NCI-H128 (cell line): ENCODE results near the gene FAM221A.
"Not testable (repeated sequence)": the region's sequence is repeated elsewhere in the genome, so short reads cannot be mapped to it uniquely, and the experiment has no call there.

Experiments
- DNase-seq: peaks from one replicate; lab custom pipeline; 2025; ENCODE audit not compliant: unreplicated experiment; lab: John Stamatoyannopoulos, UW

Gene FAM221A, protein sequence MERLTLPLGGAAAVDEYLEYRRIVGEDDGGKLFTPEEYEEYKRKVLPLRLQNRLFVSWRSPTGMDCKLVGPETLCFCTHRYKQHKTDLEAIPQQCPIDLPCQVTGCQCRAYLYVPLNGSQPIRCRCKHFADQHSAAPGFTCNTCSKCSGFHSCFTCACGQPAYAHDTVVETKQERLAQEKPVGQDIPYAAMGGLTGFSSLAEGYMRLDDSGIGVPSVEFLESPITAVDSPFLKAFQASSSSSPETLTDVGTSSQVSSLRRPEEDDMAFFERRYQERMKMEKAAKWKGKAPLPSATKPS

DNA sequence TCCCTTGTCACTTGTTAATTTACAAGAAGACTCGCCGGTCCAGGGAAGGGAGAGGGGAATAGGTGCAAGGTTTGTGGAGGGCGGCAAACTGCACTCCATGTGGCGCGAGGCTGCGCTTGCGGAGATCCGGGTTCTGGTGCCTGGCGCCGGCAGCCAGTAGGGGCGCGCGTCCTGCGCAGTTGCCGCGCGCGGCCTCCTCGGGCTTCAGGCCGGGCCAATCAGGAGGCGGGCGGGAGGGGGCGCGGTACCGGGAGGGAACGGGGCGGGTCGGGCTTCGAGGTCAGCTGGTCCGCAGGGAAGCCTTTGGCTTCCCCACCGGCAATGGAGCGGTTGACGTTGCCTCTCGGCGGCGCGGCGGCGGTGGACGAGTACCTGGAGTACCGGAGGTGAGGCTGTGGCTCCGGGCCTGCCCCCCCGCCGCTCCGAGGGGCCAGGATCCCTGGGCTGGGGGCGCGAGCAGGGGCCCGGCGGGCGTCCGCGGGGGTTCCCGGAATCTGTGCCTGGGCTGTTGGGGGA is at the start of gene FAM221A:
TSS of gene FAM221A (plus strand) at position 302 of the 516 bp plus-strand sequence. CDS start at position 322, 20 bp downstream.
- DNase-seq: peak; percentile 55

DNA sequence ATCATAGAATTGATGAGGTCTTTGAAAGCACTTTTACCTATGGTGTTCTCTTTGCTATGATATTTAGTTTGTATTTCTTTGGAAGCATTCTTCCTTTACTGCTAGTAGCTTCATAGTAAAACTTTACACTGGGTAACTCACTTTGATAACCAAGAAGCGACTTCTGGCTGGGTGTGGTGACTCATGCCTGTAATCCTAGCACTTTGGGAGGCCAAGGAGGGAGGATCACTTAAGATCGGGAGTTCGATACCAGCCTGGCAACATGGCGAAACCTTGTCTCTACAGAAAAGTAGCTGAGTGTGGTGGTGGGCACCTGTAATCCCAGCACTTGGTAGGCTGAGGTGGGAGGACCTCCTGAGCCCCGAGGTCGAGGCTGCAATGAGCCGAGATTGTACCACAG is 46.6 kb upstream of the FAM221A start:
- DNase-seq: no peak

DNA sequence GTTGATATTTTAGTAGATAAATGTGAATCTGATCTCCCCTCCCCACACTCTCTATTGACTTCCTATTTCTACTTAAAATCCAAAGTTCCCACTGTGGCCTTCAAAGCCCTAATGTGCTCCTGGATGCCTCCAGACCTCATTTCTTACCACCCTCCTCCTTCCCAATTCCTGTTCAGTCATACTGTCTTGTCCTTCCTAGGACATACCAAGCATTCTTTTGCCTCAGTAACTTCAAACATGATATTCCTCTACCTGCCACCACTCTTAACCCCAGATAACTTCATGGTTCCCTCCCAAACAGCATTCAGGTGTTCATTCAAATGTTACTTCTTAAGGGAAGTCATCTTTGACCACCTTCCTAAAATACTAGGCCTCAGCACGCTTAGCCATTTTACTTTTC is 34.2 kb upstream of the FAM221A start:
- no peak for DNase-seq

DNA sequence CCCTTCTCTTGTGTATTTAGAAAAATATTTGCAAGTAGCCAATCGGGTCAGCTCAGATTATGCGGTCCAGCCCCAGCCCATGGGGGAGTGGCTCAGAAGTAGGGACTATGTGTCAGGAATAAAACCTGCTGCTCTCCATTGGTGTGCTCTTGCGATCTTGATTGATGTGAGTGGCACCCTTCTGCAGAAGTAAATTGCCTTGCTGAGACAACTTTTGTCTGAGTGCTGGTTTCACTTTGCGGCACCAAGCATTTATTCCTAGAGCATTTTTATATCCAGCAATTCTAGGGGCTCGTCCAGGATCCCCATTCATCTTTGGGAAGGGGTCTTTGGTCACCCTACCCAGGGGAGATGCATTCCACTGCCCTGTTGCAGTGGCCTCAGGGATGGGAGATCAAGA is 26.1 kb upstream of the FAM221A start:
- no peak for DNase-seq

DNA sequence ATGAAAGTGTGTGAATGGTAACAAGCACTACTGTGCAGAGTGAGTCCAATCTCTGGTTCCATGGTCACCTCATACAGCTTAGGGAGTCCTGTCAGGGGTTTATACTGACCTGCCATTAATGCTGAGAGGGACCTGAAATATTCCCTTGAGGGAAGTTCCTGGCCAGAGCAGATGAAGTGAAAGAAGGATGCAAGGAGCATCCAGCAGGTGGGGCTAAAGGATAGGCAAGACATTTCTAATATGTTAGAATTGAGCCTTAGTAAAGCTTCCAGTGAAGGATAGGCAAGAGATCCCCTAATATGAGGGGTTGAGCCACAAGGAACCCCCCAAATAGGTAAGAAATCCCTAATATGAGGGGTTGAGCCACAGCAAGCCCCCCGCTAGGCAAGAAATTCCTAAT is 25.5 kb upstream of the FAM221A start:
- DNase-seq: no peak

DNA sequence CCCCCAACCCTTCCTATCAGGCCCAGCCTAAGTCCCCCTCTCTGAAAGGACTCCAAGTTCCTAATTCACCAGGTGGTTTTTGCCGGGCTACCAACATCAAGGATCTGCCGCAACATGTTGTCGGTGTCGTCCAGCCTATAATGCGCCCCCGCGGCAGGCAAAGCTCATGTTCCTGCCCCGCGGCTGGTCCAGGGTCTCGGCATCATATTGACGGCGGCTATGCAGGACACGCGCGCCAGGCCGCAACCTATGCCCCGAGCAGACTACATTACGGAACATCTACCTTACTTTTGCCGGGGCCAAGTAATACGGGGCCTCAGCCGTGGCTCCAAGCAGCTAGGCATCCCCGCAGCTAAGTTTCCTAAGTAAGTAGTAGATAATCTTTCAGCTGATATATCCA is 24.6 kb upstream of the FAM221A start:
- DNase-seq: no peak

DNA sequence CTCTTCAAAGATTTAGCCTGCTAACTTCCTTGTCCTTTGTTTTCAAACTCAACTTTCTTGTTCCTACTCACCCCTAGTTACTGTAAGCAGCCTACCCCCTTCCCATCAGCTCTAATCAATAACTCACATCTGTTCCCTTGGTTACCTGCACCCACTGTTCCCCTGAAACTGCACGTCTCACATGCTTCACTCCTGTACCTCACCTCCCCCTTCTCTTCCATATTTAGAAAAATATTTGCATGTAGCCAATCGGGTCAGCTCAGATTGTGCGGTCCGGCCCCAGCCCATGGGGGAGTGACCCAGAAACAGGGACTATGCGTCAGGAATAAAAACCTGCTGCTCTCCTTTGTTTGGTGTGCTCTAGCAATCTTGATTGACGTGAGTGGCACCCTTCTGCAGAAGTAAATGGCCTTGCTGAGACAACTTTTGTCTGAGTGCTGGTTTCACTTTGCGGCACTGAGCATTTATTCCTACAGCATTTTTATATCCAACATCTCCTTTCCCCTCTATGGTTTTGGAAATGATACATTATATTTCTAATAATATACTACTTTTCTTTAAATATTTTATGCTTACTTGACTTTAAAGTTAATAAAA is 21.1 kb upstream of the FAM221A start:
- no peak for DNase-seq

DNA sequence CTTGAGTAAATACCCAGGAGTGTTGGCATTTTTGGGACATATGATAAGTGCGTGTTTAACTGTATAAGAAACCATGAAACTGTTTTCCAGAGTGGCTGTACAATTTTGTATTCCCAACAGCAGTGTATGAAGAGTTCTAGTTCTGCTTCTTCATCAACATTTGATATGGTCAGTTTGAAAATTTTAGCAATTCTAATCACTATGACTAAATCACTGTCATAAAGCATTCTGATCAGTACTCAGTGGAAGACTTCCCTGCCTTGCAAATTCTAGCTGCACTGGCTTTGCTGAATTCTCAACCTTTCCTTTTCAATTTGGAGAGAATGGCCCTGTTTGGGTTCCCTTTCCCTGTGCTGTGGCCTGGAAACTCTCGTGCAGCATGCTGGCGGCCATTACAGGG is 18.6 kb upstream of the FAM221A start:
- no peak for DNase-seq

DNA sequence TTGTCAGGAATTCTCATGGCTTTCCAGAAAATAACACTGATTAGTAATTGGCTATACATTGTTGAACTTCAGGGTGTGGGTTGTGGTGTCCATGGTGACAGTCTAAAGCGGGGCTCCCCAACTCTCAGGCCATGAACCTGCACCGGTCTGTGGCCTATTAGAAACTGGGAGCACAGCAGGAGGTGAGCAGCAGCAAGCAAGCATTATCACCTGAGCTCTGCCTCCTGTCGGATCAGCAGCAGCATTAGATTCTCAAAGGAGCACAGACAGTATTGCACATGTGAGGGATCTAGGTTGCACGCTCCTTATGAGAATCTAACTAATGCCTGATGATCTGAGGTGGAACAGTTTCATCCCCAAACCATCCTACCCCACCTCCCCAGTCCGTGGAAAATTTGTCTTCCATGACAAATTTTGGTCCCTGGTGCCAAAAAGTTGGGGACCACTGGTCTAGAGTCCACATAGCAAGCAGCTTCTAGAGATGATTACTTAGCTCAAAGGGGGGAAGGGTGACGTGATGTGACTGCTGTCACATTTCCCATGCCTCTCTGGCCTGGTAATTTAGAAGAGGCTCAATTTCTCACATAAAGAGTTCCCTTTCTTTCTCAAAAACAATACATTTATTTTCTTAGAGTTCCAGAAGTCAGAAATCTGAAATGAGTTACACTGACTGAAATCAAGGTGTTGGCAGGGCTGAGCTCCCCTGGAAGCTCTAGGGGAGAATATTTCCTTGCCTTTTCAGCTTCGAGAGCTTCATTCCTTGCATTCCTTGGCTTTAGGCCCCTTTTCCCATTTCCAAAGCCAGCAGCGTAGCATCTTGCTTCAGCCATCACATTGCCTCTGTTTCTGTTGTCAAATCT is 17.6 kb upstream of the FAM221A start:
- DNase-seq: no peak

DNA sequence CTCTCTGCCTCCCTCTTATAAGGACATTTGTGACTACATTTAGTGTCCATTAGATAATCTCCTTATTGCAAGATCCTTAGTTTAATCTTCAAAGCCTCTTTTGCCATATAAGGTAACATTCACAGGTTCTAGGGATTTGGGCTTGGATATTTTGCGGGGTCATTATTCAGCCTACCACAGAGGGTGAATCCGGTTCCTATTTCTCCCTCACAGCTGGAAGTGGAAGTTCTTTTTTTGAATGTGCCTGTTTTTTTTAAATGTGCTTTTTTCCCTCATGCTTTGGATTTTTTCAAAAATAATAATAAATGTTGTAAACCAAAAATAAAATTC is 17.1 kb upstream of the FAM221A start:
- no peak for DNase-seq

DNA sequence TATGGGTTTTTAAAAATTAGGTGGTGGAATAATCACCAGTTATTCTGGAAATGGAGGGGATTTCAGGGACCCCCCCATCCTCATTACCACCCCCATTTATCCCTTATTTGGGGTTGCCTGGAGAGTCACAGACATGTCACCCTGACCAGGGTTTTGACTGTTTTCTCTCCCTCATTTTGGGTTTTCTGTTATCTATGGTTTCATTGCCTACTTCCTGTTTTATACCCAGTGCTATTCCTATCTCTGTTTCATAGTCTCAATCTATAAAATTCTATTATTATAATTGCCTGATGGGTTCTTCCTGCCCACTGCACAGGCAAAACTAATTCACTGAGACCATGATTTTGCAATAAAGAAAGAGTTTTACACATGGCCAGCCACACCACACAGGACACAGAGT is 15.9 kb upstream of the FAM221A start:
- DNase-seq: no peak

DNA sequence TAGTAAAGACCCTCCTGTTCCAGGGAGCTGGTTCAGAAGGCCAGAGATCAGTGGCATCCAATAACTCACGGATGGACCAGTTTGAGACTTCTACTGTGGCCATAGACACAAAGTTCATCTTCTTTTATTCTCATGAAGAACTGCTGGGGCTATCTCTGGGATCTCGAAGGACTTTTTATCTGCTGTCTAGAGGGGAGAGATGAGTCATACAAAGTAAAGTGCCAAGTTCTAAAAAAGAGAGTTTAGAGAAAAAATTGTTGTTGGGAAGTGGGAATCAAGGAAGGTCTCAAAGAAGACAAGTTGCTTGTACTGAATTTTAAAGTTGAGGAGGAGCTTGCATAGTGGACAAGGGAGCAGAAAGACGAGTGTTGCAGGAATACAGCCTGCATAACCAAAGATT is 8.0 kb upstream of the FAM221A start:
- no peak for DNase-seq

DNA sequence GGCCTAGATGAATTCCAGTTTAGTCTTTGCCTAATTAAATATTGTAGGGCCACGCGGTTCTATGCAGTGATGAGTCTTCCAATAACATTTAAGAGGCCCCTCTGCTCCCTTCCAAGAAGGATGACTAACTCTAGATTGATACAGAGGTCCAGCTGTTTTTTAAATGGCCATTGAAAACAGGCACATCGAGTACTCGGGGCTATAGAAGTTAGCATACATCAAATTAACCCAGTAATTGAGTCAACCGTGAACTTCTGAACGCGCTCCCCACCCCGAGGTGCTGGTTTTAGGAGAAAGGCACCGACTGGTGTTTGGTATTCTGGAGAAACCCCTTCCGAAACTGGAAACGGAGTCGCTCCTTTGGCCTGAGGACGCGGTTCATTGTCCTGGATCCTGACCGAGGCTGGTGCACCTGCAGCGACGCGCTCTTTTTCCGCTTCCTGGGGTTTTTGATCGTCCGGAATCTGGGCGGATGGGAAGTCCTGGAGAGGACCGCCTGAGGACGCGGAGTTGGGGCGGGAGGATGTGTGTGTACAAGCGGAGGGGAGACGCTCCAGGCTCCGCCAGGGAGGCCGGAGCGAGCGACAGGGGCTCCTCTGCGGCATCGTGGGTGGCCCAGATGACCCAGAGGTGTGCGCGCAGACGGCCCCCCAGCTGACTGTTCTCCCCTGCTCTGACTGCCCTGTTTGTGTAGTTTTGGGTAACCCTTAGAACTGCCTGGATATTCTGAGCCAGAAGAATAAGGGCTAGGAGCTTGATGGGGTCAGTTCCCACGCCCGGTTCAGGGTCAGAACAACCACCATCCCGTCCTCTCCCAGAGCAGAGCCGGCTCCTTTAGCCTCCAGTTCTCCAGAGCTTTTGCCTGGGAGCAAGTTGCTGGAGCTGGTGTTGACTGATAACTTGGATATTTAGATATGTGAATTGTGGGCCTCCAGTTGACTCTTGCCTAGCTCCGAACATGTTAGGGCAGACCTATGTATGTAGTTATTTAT is 711 bp downstream of the FAM221A start:
- peak; percentile 39 for DNase-seq

DNA sequence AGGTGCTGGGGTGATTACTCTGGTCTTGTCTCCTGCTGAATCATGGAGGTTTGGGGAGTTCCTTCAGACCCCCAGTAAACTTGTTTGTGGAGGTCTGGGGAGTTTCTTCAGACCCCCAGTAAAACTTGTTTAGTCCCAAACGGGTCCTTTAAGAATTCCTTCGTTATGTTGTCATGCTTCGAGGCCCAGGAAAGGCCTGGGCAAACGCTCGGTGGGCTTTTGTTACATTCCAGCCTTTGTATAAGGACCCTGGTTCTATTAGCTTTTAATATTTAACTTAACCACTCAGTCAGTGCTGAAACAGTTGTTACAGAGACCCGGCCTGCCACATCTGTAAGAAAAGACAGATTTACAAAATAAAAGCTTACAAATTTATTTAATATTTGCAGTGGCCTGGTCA is 4.0 kb downstream of the FAM221A start:
- DNase-seq: not testable (repeated sequence)

DNA sequence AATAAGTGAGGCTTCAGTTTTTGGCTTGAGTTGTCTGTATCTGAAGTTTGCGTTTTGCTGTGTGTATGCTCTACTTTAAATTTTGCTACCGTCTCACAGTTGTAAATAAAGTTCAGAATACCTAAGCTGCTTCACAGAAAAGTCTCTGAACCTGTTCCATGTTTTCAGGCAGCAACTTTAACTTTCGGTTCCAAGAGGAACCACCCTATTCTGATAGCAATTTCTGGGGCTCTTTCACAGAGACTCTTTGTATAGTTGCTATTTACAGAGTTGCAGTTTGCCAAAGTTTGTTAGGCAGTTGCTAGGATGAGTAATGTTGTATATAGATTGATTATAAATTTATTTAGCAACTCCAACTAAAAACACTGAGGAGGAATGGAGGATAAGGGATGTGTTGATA is 5.7 kb downstream of the FAM221A start:
- no peak for DNase-seq

DNA sequence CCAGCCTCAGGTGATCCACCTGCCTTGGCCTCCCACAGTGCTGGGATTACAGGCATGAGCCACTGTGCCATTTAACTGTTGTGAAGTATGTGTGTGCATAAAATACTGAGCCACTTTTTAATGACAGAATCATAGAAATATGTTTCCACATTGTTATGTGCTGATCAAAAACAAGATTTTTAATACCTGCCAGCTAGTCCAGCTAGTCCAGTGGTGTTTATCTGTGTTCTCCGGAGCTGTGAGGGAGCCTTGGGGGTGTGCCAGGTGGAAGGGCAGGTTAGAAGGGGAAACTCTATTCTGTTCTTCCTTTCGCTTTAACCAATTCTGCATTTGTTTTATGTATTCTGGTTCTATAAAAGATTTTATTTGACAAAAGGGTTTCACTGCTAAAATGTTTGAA is 7.0 kb downstream of the FAM221A start:
- no peak for DNase-seq

DNA sequence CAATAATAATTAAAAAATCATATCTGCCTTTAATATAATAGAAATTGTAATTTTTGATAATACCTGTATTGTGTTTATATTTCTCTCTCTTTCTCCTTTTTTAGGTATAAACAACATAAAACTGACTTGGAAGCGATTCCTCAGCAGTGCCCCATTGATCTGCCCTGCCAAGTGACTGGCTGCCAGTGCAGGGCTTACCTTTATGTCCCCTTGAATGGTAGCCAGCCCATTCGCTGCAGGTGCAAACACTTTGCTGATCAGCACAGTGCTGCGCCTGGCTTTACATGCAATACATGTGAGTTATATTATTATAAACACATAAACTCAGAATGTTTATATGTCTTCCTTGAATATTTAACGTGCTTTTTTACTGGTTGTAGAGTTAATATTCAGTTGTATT is 9.2 kb downstream of the FAM221A start:
- no peak for DNase-seq

DNA sequence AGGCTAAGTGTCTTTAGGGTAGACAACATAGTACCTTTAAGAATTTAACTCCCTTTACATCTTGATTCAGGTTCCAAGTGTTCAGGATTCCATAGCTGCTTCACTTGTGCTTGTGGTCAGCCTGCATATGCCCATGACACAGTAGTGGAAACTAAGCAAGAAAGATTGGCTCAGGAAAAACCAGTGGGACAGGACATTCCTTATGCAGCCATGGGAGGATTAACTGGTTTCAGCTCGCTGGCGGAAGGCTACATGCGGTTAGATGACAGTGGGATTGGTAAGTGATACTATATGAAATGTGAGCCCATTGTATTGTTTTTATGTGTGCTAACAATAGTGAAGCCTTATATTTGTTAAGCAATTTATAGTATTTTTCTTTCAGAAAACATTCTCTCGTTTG is 11.3 kb downstream of the FAM221A start:
- no peak for DNase-seq

DNA sequence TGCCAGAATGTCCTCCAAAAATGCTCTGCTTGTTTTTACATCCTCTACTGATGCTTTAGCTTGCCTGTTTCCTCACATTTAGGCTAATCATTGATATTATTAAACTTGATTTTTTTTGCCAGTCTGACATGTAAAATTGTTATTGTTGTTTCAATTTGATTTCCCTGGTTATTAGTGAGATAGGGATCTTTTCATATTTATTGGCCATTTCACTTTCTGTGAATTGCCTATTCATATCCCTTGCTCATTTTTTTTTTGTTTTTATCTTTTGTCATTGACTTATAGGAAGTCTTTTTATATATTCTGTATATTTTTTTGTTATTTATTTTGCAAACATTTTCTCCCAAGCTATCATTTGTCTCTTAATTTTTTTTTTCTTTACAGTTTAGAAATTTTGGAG is 13.2 kb downstream of the FAM221A start:
- DNase-seq: no peak

DNA sequence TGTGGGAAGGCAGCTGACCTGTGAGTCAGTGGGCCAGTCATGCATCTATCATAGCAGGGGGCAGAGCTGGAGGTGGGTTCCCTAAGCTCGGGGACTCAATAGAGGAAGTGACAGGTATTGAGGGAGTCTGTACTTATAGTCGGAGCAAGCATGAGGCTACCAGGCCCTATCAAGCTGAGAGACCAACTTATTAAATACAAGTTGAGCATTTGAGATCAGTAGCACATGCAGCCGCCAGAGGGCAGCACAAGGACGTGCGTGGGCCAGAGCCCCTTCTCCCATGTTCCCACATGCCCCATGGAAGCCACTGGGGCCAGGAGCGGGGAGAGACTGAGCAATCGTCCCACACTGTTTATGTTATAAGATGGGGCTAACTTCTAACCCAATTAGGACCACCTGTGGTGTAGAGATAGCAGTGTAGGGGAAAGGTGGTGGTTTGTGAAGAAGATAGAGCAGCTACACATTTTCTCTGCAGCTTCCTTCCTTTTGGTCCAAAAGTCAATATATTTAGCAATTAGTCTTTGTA is 17.0 kb downstream of the FAM221A start:
- no peak for DNase-seq

DNA sequence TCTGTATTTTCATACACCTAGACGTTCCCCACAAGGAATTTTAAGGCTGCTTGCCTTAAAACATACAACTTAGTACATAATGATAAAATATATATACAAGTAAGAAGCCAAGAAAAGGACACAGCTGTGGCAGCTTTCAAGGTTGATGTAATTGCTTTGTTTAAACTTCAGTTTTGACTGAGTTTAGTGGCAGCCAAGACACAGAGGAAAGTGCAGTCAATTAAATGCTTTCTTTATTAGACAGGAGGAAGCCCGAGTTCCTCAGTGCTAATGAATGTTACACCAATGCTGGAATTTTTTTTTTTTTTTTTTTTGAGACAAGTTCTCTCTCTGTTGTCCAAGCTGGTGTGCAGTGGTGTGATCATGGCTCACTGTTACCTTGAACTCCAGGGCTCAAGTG is 18.8 kb downstream of the FAM221A start:
- DNase-seq: no peak
